Heart left ventricle (tissue), 16 donors: ENCODE data around the gene UBE2H. TPM values are rescaled to one million over a fixed set of nuclear protein-coding genes. Genes with fewer than 3 reads are reported as not detected.
A peak's percentile ranks its signal among the peaks of the same experiment; 100 is the strongest.

ENCODE experiments used
- ATAC-seq, 4 donors: fragments of 200-7000 bp; cut with Tn5 transposase; one replicate each; pipeline ENCODE4 v1.9.1; 2020 to 2022; ENCODE audit warnings: moderate library complexity in 4 of 4, mild to moderate bottlenecking in 3 of 4, moderate number of reproducible peaks in 1 of 4
- DNase-seq, 5 donors: peaks; one replicate each; pipeline ENCODE4 v3.0.0-alpha.2; 2020
- H3K27ac ChIP-seq, 12 donors: fragments of 200-600 bp; sonication (generic) in 4 of 12; one replicate each; pipeline versions ENCODE4 v1.5.0 to v1.8.0; 2016 to 2022; ENCODE audit warnings: mild to moderate bottlenecking in 2 of 12
- H3K27me3 ChIP-seq, 9 donors: fragments of 200-600 bp; sonication (generic) in 2 of 9; one replicate each; pipeline versions ENCODE4 v1.5.1 to v1.8.0; 2016 to 2022; ENCODE audit warnings: mild to moderate bottlenecking in 3 of 9
- H3K36me3 ChIP-seq, 9 donors: fragments of 200-600 bp; sonication (generic) in 2 of 9; one replicate each; pipeline versions ENCODE4 v1.5.0 to v1.8.0; 2018 to 2022; ENCODE audit warnings: mild to moderate bottlenecking in 2 of 9
- H3K4me1 ChIP-seq, 12 donors: fragments of 200-600 bp; sonication (generic) in 4 of 12; one replicate each; pipeline versions ENCODE4 v1.5.0 to v1.8.0; 2016 to 2022; ENCODE audit warnings: mild to moderate bottlenecking in 3 of 12
- H3K4me3 ChIP-seq, 12 donors: fragments of 200-600 bp; sonication (generic) in 4 of 12; one replicate each; pipeline versions ENCODE4 v1.5.0 to v1.8.0; 2017 to 2022; ENCODE audit warnings: mild to moderate bottlenecking in 9 of 12, moderate library complexity in 4 of 12
- H3K9me3 ChIP-seq, 12 donors: fragments of 200-600 bp; sonication (generic) in 4 of 12; one replicate each; pipeline versions ENCODE4 v1.5.0 to v1.8.0; 2016 to 2022; ENCODE audit warnings: mild to moderate bottlenecking in 1 of 12
- POLR2A ChIP-seq, 2 donors: fragments of 450-650 bp; IDR thresholded peaks; one replicate each; pipeline ENCODE4 v1.6.1; 2017; ENCODE audit warnings: antibody characterized with exemption in 2 of 2, mild to moderate bottlenecking in 2 of 2, moderate library complexity in 2 of 2
- WGBS, 4 donors: extraction: QIAGEN DNeasy Blood & Tissue Kit in 2 of 4; methylation state at CpG; one replicate each; pipeline versions ENCODE4 v1.1.5 to v1.1.7; 2013 to 2018; 5-methylcytosine and 5-hydroxymethylcytosine counted together
- intact Hi-C, 10 donors: fragments of 100-400 bp; cut with DNase I; formaldehyde crosslinking; loops; one replicate each; pipeline versions ENCODE4 v1.11.1 to v1.14.2; 2022
- polyA plus RNA-seq, 2 donors: library from polyadenylated mRNA; stranded (reverse); fragments of 200-250 nt; gene quantifications; one replicate each; pipeline ENCODE4 v1.2.3, GENCODE V29; 2013
- total RNA-seq, 9 donors: library from RNA; depleted of rRNA in 2 of 9; stranded (reverse); fragments of >200 nt in 2 of 9; fragmentation: NEBNext Ultra II Directional in 3 of 9; extraction: Animal tissue kit (Norgen Biotek cat#: 25700) in 3 of 9; gene quantifications; one replicate each; pipeline versions ENCODE4 v1.1.0 to v1.2.4, GENCODE V29; 2016 to 2023
- TF ChIP-seq, protein P1 (sequence below), 12 donors: fragments of 200-600 bp; sonication (generic) in 4 of 12; IDR thresholded peaks; one replicate each; pipeline versions ENCODE4 v1.5.0 to v1.8.0; 2018 to 2022; ENCODE audit warnings: antibody characterized with exemption in 12 of 12, mild to moderate bottlenecking in 5 of 12
- donor health status: ischemic (EF 13 %, LVEDD 7.1; RV severe dilation, severe dysfunction).
- donor health status: healthy with polysubstance abuse.
- donor health status: DM: no; HTN: yes; CAD: no.
- donor health status: DM: no; HTN: no; CAD: no.
- donor health status: ischemic (EF 25% LVEDD 6.9; RV normal size, moderate dysfunction).
- donor health status: ischemic (EF 25% LVEDD 5.7; RV mildly dilated, moderate dysfunction).
- donor health status: healthy.
- donor health status: DM: yes; HTN: yes; CAD: no.
- donor health status: ischemic (EF 35%, LVEDD 5.7; RV mildly dilated, moderate dysfunction).
- donor health status: nonischemic (EF 11% LVEDD 7.7; RV severe dilation, severe dysfunction).
- donor health status: DM: yes; HTN: yes; CAD: no.
- donor health status: PGD.
- donor health status: ischemic (EF 29% LVEDD 5.4; RV normal size, mild dysfunction).
- donor health status: nonischemic (EF 23%, LVEDD 6.1; RV moderate dilation, normal function).

UBE2H gene
- total and polyA plus RNA-seq, 11 donors, result 46.5 to 219 (median 112) TPM

DNA sequence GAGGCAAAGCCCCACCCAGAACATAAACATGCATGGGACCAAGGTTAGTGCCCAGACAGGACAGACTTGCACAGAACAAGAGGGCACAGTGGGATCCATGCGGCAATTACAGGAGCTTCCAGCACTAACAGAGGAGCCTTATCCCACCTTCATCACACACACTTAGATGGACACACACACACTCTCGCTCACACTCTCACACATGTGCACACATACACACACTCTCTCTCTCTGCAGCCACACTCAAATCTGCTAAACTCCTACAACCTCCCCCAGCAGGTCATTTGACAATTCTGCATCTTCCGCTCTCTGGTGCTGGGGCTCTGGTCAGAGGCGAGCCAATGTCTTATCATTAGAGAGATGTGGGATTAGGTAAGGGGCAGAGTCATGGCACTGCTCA lies 120.5 kb downstream of the UBE2H start:
- intact Hi-C loops, result loop anchor here in 4 of 10 donors (5.0 to 10.0 kb wide), 4 partner anchors 120 to 180 kb away; partner anchors contain the start of gene UBE2H (in 2 of the 4)
- H3K27ac ChIP-seq, result peak overlapping the region in 10 of 12 donors; percentile 52 to 89 (median 76)
- WGBS, 4 donors, result 92 to 98% (median 97%) methylated on average over 4 of the region's 4 CpGs
- H3K36me3 ChIP-seq, result peaks cover 0 to 40% (median 26%) of the 10 kb centered on the region in 9 donors
- TF ChIP-seq POLR2A (IDR thresholded peaks at IDR 0.05), result no peak
- TF ChIP-seq, protein P1, sequence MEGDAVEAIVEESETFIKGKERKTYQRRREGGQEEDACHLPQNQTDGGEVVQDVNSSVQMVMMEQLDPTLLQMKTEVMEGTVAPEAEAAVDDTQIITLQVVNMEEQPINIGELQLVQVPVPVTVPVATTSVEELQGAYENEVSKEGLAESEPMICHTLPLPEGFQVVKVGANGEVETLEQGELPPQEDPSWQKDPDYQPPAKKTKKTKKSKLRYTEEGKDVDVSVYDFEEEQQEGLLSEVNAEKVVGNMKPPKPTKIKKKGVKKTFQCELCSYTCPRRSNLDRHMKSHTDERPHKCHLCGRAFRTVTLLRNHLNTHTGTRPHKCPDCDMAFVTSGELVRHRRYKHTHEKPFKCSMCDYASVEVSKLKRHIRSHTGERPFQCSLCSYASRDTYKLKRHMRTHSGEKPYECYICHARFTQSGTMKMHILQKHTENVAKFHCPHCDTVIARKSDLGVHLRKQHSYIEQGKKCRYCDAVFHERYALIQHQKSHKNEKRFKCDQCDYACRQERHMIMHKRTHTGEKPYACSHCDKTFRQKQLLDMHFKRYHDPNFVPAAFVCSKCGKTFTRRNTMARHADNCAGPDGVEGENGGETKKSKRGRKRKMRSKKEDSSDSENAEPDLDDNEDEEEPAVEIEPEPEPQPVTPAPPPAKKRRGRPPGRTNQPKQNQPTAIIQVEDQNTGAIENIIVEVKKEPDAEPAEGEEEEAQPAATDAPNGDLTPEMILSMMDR (IDR thresholded peaks at IDR 0.05), result no peak
- no peaks in the 10 kb centered on the region for H3K9me3 ChIP-seq
- DNase-seq (no peak), ATAC-seq (peak in 1 of 4 donors; percentile 1)
- H3K4me1 ChIP-seq, result peaks cover 2 to 58% (median 34%) of the 10 kb centered on the region in 12 donors
- H3K27me3 ChIP-seq, result no peaks in the 10 kb centered on the region
- H3K4me3 ChIP-seq, result no peak overlapping the region

DNA sequence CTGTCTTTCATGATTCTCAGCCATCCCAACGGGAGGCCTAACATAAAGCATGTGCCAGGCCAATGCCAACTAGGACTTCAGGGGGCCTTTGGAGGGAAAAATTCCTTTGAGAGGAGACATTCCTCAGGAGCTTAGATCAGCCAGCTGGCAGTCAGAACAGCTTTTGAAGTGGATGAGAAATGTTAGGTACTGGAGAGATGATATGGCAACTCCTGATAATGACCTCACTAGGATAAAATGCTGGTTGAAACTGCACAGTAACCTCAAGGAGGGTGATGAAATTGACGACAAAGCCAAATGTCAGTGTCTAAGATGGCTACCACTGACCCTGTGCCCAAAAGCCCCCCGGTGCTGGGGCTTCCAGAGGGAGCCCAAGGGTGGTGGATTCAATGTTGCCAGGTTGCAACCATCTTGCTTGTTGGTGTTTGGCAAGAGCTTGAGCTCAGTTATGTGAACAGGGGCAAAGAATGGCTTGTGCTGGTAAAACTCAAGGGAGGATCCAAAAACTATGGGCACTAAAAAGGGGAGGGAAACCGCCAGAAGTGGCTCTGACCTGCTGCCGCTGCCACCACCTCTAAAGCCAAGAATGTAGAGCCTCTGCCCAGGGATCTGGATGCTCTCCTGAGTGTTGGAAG lies 121.2 kb downstream of the UBE2H start:
- DNase-seq, result peak in 1 of 5 donors; percentile 34
- 37 to 56% (median 44%) methylated on average over 5 of the region's 5 CpGs for WGBS, 4 donors
- H3K4me3 ChIP-seq, result no peak overlapping the region
- no peak for TF ChIP-seq POLR2A (IDR thresholded peaks at IDR 0.05)
- TF ChIP-seq, protein P1 (IDR thresholded peaks at IDR 0.05), result no peak
- H3K27me3 ChIP-seq, result no peaks in the 10 kb centered on the region
- H3K9me3 ChIP-seq, result no peaks in the 10 kb centered on the region
- H3K4me1 ChIP-seq, result peaks cover 2 to 51% (median 34%) of the 10 kb centered on the region in 12 donors
- intact Hi-C loops, result loop anchor here in 9 of 10 donors (2.0 to 10.0 kb wide), 8 partner anchors 117 to 181 kb away; partner anchors contain the start of gene UBE2H (in 2 of the 9)
- ATAC-seq, result peak; percentile 21 to 60 (median 50)
- peaks cover 0 to 39% (median 26%) of the 10 kb centered on the region in 9 donors for H3K36me3 ChIP-seq
- H3K27ac ChIP-seq, result peak overlapping the region; percentile 4 to 89 (median 72)

DNA sequence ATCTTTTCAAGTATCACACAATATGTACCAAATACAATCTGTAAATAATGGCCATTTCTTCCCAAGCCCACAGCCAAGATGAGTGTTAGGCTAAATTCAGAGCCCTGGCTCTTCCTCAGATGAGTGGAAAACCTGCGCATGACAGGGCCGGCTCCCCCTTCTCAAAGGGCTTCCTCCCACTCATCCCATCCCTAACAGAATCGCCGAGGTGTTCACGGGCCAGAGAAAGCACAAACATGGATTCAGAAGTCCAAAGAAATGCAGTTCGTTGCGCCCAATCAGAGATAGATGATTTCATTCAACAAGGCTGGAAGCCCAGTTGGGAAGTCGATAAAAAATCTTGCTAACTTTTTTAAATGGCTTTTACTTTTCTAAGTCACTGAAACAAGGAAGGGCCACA lies 121.8 kb downstream of the UBE2H start:
- no peak for ATAC-seq
- TF ChIP-seq, protein P1 (IDR thresholded peaks at IDR 0.05), result no peak
- TF ChIP-seq POLR2A (IDR thresholded peaks at IDR 0.05), result no peak
- Histone ChIP-seq H3K27me3 (no peaks in the 10 kb centered on the region), H3K9me3 (no peaks in the 10 kb centered on the region), H3K36me3 (peaks cover 0 to 33% (median 20%) of the 10 kb centered on the region in 9 donors), H3K4me3 (no peak overlapping the region), H3K4me1 (peaks cover 2 to 49% (median 38%) of the 10 kb centered on the region in 12 donors), H3K27ac (peak overlapping the region; percentile 11 to 89 (median 72))
- WGBS, 4 donors, result 74 to 77% (median 75%) methylated on average over 8 of the region's 8 CpGs
- intact Hi-C loops, result loop anchor here in 9 of 10 donors (1.0 to 10.0 kb wide), 9 partner anchors 118 to 181 kb away; partner anchors contain the start of gene UBE2H (in 2 of the 9)
- no peak for DNase-seq
